SK-N-MC (cell line): Measurements from ENCODE around the gene WRAP73.

Source experiments
- EZH2 ChIP-seq: fragments of 200-600 bp; sonication (generic); IDR thresholded peaks from one replicate; pipeline ENCODE4 v1.6.1; 2017; ENCODE audit warnings: antibody characterized with exemption
- FOXP2 ChIP-seq: optimal IDR thresholded peaks from 2 replicates; pipeline ENCODE3; 2011; ENCODE audit warnings: mild to moderate bottlenecking, moderate library complexity; ENCODE audit not compliant: insufficient read depth; ENCODE audit errors: extremely low read length, control extremely low read depth
- POLR2AphosphoS5 ChIP-seq: IDR thresholded peaks from 2 replicates; pipeline ENCODE4 v1.6.1; 2012; ENCODE audit warnings: mild to moderate bottlenecking, low read depth, low read length, borderline replicate concordance

DNA sequence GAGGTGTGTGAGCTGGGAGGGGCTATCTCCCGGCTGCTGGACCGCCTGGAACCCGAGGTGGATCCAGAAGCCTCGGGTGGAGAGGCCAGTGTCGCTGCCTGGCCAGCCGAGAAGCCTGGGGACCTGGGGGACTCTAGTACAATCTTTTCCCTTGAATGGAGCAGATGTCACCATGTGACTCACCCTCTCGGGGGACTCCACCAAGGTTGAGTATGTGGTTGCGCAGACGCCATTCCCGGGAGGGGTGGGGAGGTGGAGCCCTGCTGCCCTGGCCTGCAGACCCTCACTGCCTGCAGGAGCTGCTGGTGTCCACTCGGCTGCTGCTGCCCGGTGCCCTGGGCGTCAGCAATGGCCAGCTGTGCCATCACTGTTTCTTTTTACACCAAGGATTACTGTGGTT, 42.7 kb upstream of the WRAP73 start:
- TF ChIP-seq POLR2AphosphoS5 = no peak
- TF ChIP-seq EZH2 = no peak
- TF ChIP-seq FOXP2 = no peak
